Putamen (tissue), 1 donor: Measurements from ENCODE around the gene HHIP.
"Not testable (repeated sequence)": the region's sequence is repeated elsewhere in the genome, so short reads cannot be mapped to it uniquely, and the experiment has no call there.

Experiments used
- DNase-seq: peaks from one replicate; pipeline ENCODE4 v3.0.0-alpha.2; 2016; ENCODE audit warnings: low spot score

Gene HHIP

GRCh38 chr4:144748814-144749555 is 103.0 kb downstream of the HHIP start:
- no peak for DNase-seq

- no peak for DNase-seq
Measured at GRCh38 chr4:144750348-144750747, 104.4 kb downstream of the HHIP start.

- DNase-seq: peak; percentile 36
Measured at GRCh38 chr4:144754562-144755410, 108.8 kb downstream of the HHIP start.

GRCh38 chr4:144757969-144758368 is 112.0 kb downstream of the HHIP start:
- DNase-seq: no peak

- not testable (repeated sequence) for DNase-seq
Measured at GRCh38 chr4:144768809-144769208, 122.9 kb downstream of the HHIP start.

- DNase-seq: no peak
Measured at GRCh38 chr4:144778364-144778763, 132.4 kb downstream of the HHIP start.

GRCh38 chr4:144782345-144782744 is 136.4 kb downstream of the HHIP start:
- no peak for DNase-seq

GRCh38 chr4:144785961-144786360 is 140.0 kb downstream of the HHIP start:
- DNase-seq: no peak

- peak; percentile 30 for DNase-seq
Measured at GRCh38 chr4:144787365-144788258, 141.7 kb downstream of the HHIP start.

GRCh38 chr4:144788469-144788868 is 142.5 kb downstream of the HHIP start:
- DNase-seq: no peak

GRCh38 chr4:144791933-144792332 is 146.0 kb downstream of the HHIP start:
- not testable (repeated sequence) for DNase-seq
